Measurements from ENCODE around the gene TIPIN.
"Not testable (repeated sequence)": the region's sequence is repeated elsewhere in the genome, so short reads cannot be mapped to it uniquely, and the experiment has no call there.

The TIPIN gene

GRCh38 chr15:66386204-66387123, 30.0 kb upstream of the TIPIN start, which contains the start of gene MAP2K1:
Gene MAP2K1 (plus strand): TSS chr15:66386912. CDS start chr15:66387348, 436 bp downstream.
- peak; percentile 99 for DNase-seq (ENCODE audit: low spot score)

- not testable (repeated sequence) for DNase-seq (ENCODE audit: low spot score)
Measured at GRCh38 chr15:66381376-66381775, 24.9 kb upstream of the TIPIN start.

- DNase-seq (ENCODE audit: low spot score), result no peak
Measured at GRCh38 chr15:66378814-66379430, 22.4 kb upstream of the TIPIN start.

GRCh38 chr15:66374179-66374578, 17.7 kb upstream of the TIPIN start:
- no peak for DNase-seq (ENCODE audit: low spot score)

GRCh38 chr15:66369773-66370651, 13.5 kb upstream of the TIPIN start:
- no peak for DNase-seq (ENCODE audit: low spot score)

- no peak for DNase-seq (ENCODE audit: low spot score)
Measured at GRCh38 chr15:66364944-66365528, 8.6 kb upstream of the TIPIN start.

GRCh38 chr15:66362776-66363175, 6.3 kb upstream of the TIPIN start:
- no peak for DNase-seq (ENCODE audit: low spot score)

GRCh38 chr15:66361745-66362460, 5.4 kb upstream of the TIPIN start:
- DNase-seq (ENCODE audit: low spot score), result not testable (repeated sequence)

- no peak for DNase-seq (ENCODE audit: low spot score)
Measured at GRCh38 chr15:66359740-66360139, 3.3 kb upstream of the TIPIN start.

GRCh38 chr15:66356077-66356358, 467 bp downstream of the TIPIN start:
- DNase-seq (ENCODE audit: low spot score), result no peak

GRCh38 chr15:66348530-66348929, 8.0 kb downstream of the TIPIN start:
- DNase-seq (ENCODE audit: low spot score), result not testable (repeated sequence)

- DNase-seq (ENCODE audit: low spot score), result no peak
Measured at GRCh38 chr15:66328771-66329170, 27.7 kb downstream of the TIPIN start.

- DNase-seq (ENCODE audit: low spot score), result no peak
Measured at GRCh38 chr15:66327736-66328135, 28.7 kb downstream of the TIPIN start.

- DNase-seq (ENCODE audit: low spot score), result no peak
Measured at GRCh38 chr15:66326051-66326450, 30.4 kb downstream of the TIPIN start.

- DNase-seq (ENCODE audit: low spot score), result no peak
Measured at GRCh38 chr15:66323312-66323928, 33.1 kb downstream of the TIPIN start.

GRCh38 chr15:66312144-66312543, 44.3 kb downstream of the TIPIN start:
- DNase-seq (ENCODE audit: low spot score), result no peak

- DNase-seq (ENCODE audit: low spot score), result no peak
Measured at GRCh38 chr15:66310786-66311185, 45.7 kb downstream of the TIPIN start.

- no peak for DNase-seq (ENCODE audit: low spot score)
Measured at GRCh38 chr15:66309828-66310227, 46.7 kb downstream of the TIPIN start.

GRCh38 chr15:66308531-66308930, 48.0 kb downstream of the TIPIN start:
- no peak for DNase-seq (ENCODE audit: low spot score)

GRCh38 chr15:66306381-66306780, 50.1 kb downstream of the TIPIN start:
- DNase-seq (ENCODE audit: low spot score), result no peak

- DNase-seq (ENCODE audit: low spot score), result not testable (repeated sequence)
Measured at GRCh38 chr15:66304425-66304824, 52.1 kb downstream of the TIPIN start.

Data from GM03348 (cell line).